ENCODE data around the gene UGT1A8. TPM values are rescaled to one million over a fixed set of nuclear protein-coding genes. Genes with fewer than 3 reads are reported as not detected.

Gene UGT1A8
- total RNA-seq, 1 donor from 2014 or later = 0.13 TPM

DNA sequence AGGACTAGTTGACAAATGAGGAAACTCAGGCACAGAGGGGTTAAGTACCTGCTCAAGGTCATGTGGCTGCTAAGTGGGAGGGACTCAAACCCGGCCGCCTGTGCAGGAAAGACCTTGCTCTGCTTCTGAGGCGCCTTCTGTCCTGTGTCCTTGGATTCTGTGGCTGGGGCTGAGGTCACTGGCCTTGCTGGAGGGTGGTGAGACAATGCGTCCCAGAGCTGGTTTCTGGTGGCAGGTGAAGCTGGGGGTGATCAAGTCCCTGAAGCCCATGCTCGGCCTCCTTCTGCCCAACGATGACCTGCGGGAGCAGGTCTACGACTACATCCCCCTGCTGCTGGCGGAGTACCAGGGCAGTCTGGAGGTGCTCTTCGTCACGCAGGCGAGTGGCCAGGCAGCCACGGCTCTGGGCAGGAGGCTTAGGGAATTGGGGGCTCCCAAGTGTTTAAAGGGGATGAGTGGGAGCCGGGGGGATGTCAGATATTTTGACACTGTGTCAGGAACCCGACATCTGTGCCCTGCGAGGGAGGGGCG, 176.8 kb downstream of the UGT1A8 start:
- DNase-seq (ENCODE audit: low spot score) = no peak
- ATAC-seq = no peak

DNA sequence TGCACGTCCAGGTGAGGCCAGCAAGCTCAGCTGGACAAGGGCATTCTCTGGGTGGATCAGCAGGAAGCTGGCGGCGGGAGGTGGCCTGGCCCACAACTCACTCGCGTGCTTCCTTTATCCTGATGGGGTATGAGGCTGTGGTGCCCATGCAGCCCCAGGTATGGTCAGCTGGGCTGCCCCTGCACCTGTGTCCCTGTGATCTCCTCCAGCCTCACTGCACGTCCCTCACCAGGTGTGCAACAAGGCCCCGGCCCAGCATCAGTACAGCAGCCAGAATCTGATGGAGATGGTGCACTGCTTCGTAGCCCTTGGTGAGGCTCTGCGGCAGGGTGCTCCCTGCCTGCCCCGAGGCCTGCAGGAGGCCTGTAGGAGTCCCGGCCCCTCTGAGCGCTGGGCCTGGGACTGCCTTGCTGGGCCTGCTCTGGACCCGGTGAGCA, 178.3 kb downstream of the UGT1A8 start:
- no peak for DNase-seq (ENCODE audit: low spot score)

DNA sequence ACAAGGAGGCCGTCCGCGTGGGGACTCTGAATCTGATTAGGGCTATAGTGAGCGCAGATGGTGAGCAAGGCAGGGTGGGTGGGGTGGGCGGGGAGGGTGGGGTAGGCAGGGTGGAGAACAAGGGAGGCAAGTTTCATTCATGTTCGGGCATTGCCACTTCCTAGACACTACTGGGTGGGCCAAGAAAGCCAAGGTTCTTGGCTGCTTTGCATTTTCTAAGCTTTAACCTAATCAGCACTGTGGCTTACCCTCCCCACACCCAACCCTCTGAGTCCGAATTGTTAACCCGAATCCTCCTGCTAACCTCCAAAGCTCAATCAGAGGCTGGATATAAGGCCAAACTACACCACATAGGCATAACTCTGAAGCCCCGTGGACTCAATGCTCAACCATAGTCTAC, 178.8 kb downstream of the UGT1A8 start:
- no peak for DNase-seq (ENCODE audit: low spot score)
- ATAC-seq = no peak

More for the DNA sequence above, 178.3 kb downstream of the UGT1A8 start:
- ATAC-seq = no peak

DNA sequence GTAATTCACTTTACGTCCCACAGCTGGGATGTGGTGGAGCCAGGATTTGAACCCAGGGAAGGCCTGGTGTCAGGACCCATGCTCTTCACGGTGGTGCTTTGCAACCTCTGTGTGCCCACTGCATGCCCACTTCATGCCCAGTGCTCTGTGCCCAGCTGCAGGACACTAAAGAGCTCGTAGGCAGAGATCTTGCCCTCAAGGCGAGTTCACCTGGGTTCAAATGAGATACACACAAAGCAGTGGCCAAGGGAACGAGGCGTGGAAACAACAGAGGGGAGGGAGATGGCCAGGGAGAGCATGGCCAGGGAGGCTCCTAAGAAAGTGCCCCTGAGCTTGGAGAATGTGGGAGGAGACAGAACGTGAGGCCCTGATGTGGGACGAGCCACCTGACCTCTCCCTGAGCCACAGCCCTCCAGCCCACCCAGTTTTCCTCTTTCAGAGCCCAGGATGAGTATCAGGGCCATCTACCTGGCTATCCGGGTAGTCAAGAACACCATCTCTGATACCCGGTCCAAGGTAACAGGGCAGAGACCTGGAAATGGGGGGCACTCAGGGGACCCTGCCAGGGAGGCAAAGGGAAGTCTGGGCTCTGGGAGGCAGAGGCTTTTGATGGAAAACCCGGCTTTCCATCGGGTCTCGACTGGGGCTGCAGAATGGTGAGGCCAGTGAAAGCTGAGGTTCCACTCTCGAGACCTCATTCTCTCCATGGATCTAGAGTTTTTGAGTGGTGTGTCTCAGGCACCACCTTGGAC, 181.1 kb downstream of the UGT1A8 start:
- DNase-seq (ENCODE audit: low spot score) (peak; percentile 18), ATAC-seq (no peak)

DNA sequence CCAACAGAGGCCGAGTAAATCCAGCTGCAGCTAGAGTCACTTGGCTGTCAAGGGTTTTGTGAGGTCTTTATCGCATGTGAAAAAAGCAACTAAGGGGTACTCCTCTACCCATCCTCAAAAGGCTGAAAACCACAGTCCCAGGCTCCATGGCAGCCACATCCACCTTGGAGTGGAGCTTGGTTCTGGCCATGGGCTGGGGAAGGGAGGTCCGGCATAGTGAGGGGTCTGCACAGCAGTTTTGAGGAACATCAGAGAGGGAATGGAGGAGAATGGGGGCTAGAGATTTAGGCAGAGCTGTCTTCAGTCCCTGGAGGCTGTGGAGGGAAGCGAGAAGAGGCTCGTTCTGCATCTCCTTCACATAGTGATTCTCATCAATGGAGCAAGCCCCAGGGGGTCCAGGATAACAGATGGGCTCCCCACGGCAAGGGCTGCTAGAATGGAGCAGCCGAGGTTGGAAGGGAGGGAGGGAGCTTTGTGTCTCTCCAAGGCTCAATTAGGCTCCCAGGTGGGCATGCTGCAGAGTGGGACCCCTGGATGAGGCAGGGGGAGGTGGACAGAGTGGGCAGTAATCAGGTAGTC, 181.7 kb downstream of the UGT1A8 start:
- no peak for ATAC-seq
- peak; percentile 22 for DNase-seq (ENCODE audit: low spot score)

DNA sequence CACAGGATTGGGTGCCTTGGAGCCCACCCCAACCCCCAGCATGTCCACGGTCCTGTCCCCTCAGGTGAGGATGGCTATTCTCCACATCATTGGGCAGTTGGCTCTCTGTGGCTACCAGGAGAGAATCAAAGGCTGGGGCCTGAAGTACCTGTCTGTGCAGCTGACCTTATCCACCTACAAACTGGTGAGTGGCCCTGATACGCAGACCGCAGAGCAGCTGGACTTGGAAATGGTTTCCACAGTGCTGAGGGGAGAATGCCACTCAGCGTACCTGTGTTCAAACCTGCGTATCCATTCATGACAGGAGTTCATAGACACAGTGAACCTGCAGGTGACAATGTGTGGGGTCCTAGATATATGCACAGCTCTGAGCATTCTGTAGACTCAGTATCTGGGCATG, 182.3 kb downstream of the UGT1A8 start:
- ATAC-seq (no peak), DNase-seq (ENCODE audit: low spot score) (peak; percentile 24)

DNA sequence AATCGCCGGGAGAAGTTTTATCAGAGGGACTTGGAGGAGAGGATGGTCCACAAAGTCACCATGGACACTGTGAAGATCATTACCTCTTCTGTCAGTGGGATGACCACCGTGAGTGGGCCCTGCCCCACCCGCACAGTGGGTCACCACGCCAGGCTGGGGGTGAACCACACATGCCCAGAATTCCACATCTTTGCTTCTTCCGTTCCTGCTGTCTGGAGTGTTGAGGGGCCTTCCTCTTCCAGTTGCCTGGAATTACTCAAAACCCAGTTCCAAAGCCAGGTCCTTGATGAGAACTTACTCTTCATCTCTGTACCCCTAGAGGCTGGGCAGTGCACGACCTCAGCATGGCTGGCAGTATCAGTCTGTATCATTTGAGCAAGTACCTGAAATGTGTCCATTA, 182.8 kb downstream of the UGT1A8 start:
- no peak for DNase-seq (ENCODE audit: low spot score)
- ATAC-seq = no peak

DNA sequence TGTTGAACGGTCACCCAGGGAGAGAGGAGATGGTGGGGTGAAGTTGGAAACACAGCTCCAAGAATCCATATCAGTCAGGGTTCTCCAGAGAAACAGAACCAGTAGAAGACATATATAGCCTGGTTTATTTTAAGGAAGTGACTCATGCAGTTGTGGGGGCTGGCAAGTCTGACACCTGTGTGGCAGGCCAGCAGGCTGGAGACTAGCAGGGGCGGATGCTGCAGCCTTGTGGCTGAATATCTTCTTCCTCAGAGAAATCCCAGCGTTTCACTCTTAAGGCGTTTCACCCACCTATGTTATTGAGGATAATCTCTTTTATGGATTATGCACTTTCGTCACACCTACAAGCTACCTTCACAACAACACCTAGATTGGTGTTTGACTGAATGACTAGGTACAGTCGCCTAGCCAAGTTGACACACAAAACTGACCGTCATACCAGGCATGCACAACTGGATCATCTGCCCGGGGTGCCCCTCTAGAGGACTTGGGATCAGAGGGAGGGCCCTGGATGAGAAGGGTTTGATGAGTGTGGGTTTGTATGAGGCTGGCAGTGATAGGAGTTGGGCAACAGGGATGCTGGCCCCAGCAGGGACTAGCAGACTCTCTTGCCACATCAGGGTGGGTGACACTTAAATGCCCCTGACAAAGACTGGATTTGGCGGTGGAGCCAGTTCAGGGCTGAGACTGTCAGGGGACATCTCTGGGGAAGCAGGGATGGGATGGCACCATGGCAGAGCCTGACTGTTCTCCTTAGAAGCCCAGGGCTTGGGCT, 184.1 kb downstream of the UGT1A8 start:
- no peak for ATAC-seq
- peak; percentile 28 for DNase-seq (ENCODE audit: low spot score)

DNA sequence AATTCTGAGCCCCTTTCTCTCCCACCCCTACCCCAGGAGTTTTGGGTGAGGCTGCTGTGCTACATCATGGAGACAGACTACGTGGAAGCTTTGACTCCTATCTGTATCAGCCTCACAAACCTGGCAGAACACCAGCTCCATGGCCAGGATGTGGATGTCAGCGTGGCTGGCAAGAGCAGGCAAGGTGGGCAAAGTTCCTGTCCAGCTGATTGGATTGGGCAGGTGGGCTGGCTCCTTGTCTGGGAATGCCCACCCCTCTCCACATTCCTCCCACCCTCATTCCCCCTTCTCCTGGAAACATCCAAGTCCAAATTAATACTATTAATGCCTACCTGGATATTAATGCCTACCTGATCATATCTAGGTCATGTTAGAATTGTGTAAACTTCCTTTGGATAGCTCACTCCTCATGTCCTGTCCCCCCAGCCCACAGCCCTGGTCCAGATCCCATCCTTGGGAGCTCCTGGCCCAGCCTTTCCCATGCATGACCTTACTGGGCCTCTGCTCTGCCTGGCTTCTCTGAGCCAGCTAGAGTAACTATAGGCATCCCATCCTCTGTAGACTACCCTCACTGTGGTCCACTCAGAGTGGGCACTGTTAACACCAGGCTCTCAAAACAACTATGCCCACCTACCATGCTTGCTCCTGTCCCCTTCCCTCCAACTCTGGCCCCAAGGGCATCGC, 184.8 kb downstream of the UGT1A8 start:
- no peak for ATAC-seq
- DNase-seq (ENCODE audit: low spot score) = peak; percentile 22

DNA sequence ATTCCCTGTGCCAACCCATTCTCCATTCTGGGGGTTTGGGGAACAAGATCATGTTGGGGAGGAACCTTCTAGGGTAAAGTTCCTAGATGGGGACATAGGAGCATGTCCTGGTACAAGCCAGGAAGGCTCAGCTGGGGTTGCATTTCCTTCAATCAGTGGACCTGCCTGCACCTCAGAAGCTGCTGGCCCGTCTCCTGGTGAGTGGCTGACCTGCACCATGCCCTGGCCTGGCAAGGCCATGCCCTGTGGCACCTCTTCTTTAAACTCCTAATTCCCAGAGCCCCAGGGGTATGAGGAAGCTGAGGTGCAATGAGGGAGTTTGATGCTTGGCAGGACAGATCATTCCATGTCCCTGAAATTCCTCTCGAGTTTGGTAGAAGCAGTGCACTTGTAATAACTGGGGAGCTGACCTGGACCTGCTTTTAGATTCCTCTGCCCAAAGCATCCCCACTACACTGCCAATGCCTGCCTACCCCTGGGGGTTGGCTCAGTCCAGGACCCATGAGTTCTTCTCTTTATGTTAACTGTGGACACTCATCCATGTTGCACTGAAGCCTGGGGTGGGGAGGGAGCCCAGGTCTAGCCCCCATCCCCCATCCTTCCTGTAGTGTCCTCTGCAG, 186.0 kb downstream of the UGT1A8 start:
- peak; percentile 22 for DNase-seq (ENCODE audit: low spot score)
- no peak for ATAC-seq

DNA sequence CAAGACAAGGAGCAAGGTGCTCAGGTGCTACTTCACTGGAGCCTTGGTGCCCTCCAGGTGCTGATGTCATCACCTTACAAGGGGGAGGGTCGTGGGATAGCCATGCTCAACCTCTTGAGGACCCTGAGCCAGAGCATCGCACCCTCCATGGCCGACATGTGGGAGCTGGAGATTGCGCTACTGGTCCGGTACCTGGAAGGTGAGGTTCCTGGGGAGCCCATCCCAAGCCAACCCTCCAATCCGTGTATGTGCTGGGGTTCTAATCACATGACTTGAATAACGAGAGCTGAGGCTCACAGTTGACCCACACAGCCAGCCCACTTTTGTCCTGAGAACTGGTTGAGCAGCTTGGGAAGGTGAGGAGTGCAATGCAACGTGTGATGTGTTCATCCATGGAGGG, 186.6 kb downstream of the UGT1A8 start:
- ATAC-seq (no peak), DNase-seq (ENCODE audit: low spot score) (peak; percentile 36)

DNA sequence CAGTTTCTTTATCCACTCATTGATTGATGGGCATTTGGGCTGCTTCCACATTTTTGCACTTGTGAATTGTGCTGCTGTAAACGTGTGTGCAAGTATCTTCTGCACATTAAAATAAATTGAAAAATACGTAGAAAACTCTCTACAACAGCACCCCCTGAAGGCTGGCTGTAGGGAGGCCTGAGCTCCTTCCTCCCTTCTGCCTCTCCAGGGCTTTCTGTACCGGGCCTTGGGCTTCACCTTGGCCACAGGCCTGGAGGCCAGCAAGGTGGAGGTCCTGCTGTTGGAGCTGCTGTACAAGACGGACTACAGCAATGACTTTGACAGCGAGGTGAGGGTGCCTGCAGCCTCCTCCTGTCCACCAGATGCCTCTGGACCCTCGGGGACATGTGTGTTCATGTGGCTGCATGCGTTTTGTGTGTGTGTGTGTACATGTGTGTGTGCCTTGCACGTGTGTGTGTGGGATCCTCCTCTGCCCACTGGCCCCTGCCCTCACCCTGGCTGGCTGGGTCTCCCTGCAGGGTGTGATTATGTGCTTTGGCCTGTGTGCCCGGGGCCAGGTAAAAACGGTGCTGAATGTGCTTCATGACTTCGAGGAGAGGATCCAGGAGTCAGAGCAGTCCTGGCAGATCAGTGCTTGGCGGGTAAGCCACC, 189.9 kb downstream of the UGT1A8 start:
- ATAC-seq (no peak), DNase-seq (ENCODE audit: low spot score) (peak; percentile 30)

DNA sequence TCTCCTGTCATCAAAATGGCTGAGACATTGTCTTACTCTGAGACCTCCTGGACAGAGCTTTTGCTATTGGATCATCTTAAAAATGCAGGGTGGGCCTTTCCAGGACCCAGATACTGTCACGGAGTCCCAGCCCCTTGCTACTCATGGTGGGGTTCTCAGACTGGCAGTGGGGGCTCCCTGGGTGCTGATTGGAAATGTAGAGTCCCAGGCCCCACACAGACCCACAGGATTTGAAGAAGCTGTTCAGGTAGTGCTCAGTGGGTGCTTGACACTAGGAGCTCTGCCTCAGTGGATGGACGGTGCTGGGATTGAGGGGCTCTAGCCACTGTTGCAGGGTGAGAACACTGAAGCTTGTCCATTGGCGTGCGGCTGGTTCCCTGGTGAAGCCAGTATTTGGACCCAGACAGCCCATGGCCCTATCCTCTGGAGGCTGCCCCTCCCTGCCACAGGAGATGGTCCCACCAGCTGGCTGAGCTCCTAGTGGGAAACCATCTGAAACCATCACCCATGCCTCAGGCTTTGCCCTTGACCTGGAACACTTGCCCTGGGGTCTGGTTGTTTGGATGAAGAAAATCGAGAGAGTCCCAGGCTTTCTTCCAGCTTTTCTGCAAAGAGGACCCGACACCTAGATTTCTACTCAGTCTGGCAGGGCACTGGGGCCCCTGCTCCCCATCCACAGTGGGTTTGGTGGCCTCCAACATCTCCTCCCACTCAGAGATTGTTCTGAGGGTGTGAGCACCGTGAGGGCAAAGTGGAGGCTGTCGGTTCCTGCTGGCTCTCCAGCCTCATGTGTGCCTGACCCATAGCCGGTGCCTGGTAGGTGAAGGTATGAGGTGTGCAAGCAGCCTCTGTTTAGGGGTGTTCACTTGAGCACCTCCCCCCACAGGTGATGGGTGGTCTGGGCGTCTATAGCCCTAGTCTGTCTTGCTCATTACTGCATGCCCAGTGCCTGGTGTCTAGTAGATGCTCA, 190.8 kb downstream of the UGT1A8 start:
- DNase-seq (ENCODE audit: low spot score) (peak; percentile 31), ATAC-seq (no peak)

DNA sequence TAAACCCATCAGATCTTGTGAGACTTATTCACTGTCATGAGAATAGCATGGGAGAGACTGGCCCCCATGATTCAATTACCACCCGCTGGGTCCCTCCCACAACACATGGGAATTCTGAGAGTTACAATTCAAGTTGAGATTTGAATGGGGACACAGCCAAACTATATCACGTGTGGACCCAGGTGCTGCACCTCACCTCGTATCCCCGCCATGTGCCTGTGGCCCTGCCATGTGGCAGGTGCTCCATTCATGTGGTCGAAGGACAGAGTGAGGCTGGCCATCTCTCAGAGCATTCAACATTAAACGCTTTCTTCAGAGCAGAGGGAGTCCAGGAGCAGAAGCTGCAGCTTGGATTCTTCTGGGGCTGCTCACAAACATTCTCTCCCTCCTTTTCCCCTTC, 193.0 kb downstream of the UGT1A8 start:
- DNase-seq (ENCODE audit: low spot score) = peak; percentile 14
- no peak for ATAC-seq

DNA sequence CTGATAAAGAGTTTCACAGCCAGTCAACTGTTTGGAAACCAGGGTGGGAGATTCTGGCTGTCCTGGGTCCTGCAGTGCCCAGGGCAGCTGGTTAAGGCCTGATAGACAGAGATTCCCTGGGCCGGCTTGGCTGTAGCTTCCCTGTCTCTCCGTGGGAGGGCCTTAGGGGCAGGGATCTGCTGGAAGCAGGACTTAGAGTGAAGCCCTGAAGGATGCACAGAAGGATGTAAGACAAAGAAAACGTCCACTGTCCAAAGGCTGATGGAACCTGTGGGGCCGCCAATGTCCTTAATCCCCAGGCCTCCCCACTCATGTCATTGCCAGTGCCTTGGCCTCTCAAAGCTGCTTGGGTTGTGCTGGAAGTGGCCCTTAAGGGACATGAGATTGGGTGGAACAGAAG, 193.7 kb downstream of the UGT1A8 start:
- no peak for ATAC-seq
- peak; percentile 22 for DNase-seq (ENCODE audit: low spot score)

DNA sequence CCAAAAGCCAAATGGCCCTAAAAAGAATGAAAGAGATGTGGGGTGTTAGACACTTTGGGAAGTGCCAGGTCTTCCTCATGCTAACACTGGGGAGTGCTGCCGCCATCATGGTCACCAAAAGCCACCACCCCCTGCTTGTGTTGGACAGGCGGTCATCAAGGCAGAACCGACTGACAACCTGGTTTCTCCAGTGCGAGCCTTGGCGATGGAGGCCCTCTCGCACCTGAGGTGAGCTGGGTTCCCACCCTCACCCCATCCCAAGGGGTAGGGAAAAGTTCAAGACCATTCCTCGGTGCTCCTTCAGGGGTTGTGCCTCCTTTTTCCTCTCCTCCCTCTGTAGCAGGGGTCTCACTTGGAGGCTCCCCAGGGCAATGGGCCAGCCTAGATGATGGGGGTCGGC, 194.3 kb downstream of the UGT1A8 start:
- ATAC-seq (no peak), DNase-seq (ENCODE audit: low spot score) (peak; percentile 35)

DNA sequence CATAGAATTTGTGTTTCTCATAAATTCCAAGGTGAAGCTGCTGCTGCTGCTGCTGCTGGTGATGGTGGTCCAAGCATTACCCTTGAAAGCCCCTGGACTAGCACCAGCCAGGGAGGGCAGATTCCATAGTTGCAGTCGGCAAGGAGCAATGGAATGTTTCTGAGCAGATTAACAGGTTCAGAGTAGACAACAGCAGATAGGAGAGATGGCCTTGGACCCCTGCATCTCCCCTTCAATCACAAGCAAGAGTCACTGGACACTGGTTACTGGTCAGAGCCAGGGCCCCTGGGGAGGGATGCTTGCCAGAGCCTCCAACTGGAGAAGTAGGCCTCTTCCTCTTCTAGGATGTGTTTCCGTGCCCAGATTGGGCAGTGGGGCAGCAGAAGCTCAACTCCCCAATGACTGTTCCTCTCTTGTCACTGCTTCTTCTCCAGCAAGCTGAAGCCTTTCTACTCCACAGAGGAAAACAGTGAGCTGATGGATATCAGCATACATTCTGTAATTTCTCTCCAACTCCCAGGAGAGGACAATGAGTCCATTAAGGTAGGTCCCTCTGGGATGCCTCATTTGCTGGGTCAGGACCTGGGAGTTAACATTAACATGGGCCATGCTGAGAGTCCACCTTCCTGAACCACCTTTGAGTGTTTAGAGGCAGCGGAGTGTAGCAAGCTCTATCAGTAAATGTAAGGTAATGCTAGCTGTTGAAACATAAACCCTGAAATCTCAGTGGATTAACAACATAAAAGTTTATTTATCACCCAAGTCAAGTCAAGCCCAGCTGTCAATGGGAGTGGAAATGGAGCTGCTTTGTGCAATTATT, 196.0 kb downstream of the UGT1A8 start:
- DNase-seq (ENCODE audit: low spot score) = peak; percentile 29
- no peak for ATAC-seq

Data from left lobe of liver (tissue), 2 donors.